NCI-H446 (cell line): ENCODE results near the gene RECQL.
"Not testable (repeated sequence)": the region's sequence is repeated elsewhere in the genome, so short reads cannot be mapped to it uniquely, and the experiment has no call there.

Source experiments
- DNase-seq, 2 experiments: peaks; one replicate each; lab custom pipeline; 2025; lab: John Stamatoyannopoulos, UW

RECQL gene

DNA sequence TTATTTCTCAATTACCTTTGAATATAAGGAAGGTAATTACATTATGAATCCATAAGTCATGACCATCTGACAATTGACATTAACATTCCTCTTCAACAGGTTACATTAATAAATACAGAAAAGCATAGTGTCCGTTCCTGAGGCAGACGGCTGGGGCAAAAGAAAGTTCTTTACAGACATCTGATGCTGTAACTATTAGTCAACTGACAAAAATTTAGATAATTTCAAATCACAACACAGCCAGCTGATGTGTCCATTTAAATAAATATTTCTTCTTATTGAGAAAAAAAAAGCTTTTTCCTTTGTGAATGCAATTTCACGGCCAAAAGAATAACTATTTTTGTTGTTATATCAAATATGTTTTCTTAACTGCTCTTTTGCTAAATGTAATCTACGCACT, 73.2 kb downstream of the RECQL start:
- no peak for DNase-seq

DNA sequence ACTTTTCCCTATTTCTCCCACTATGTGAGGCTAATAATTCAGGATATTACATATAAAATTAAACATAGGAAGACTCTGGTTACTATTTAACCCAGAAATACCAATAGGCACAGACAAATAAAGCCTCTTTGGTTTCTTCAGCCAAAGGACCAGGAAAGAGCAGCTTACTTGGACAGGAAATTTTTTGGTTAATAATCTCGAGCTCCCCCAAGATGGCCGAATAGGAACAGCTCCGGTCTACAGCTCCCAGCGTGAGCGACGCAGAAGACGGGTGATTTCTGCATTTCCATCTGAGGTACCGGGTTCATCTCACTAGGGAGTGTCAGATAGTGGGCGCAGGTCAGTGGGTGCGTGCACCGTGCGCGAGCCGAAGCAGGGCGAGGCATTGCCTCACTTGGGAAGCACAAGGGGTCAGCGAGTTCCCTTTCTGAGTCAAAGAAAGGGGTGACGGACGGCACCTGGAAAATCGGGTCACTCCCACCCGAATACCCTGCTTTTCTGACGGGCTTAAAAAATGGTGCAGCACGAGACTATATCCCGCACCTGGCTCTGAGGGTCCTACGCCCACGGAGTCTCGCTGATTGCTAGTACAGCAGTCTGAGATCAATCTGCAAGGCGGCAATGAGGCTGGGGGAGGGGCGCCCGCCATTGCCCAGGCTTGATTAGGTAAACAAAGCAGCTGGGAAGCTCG, 82.3 kb downstream of the RECQL start:
- DNase-seq, result not testable (repeated sequence)
